HepG2 (cell line): Measurements from ENCODE around the gene TLE7.

Source experiments
- EZH2 ChIP-seq: conservative IDR thresholded peaks from 2 replicates; pipeline ENCODE4 v1.6.1; 2012; ENCODE audit warnings: mild to moderate bottlenecking, low read depth, low read length, moderate library complexity
- HNF4G ChIP-seq, 2 experiments: sonication (generic) in 1 of 2; formaldehyde crosslinking in 1 of 2; IDR thresholded peaks; 2 replicates each; pipeline versions ENCODE4 v1.4.0 to v1.6.1; 2011 to 2020; ENCODE audit warnings: borderline replicate concordance in 2 of 2, low read depth in 2 of 2, mild to moderate bottlenecking in 2 of 2, low read length in 1 of 2, missing genetic modification reagents in 1 of 2, moderate library complexity in 1 of 2
- NFYB ChIP-seq: sonication (generic); formaldehyde crosslinking; IDR thresholded peaks from 2 replicates; pipeline ENCODE4 v1.4.0; 2020; ENCODE audit warnings: missing genetic modification reagents
- POLR2A ChIP-seq, 2 experiments: IDR thresholded peaks; 2 replicates each; pipeline ENCODE4 v1.6.1; 2011; ENCODE audit warnings: low read depth in 2 of 2, low read length in 2 of 2, mild to moderate bottlenecking in 1 of 2, moderate library complexity in 1 of 2; ENCODE audit not compliant: insufficient read depth in 1 of 2
- SCMH1 ChIP-seq: sonication (generic); formaldehyde crosslinking; IDR thresholded peaks from 2 replicates; pipeline ENCODE4 v1.9.0; 2021; ENCODE audit warnings: missing genetic modification reagents, mild to moderate bottlenecking, borderline replicate concordance
- TP53 ChIP-seq: sonication (generic); formaldehyde crosslinking; conservative IDR thresholded peaks from 2 replicates; pipeline ENCODE4 v1.4.0; 2020; ENCODE audit warnings: missing genetic modification reagents
- ZNF207 ChIP-seq: fragments of 450-650 bp; IDR thresholded peaks from 2 replicates; pipeline ENCODE4 v1.6.1; 2016; ENCODE audit warnings: antibody characterized with exemption, borderline replicate concordance
- ZNF281 ChIP-seq: sonication (generic); formaldehyde crosslinking; IDR thresholded peaks from 2 replicates; pipeline ENCODE4 v1.4.0; 2020; ENCODE audit warnings: missing genetic modification reagents, borderline replicate concordance

DNA sequence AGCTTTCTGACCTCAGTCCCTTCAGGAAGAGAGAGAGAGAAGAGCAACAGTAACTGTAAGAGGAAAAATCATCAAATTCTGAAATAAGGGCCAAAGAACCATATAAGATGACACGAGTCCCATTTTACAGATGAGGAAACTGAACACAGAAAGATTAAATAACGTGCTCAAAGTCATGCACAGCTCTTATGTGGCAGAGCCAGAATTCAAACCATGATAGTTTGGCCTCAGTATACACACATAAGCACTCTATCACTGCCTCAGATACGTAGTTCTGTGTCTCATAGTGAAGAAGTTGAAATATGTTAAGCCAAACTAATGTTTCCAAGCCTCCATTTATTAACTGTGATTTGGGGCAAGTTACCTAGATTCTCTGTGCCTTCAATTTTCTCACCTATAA, 49.2 kb upstream of the TLE7 start:
- TF ChIP-seq HNF4G (IDR thresholded peaks at IDR 0.05; ENCODE audit: borderline replicate concordance, low read depth, low read length) (no peak), HNF4G (CRISPR knock-in tag; IDR thresholded peaks at IDR 0.05; ENCODE audit: borderline replicate concordance, low read depth) (no peak), ZNF207 (no peak), TP53 (no peak), POLR2A (IDR thresholded peaks at IDR 0.05; ENCODE audit: insufficient read depth in 1 of 2, low read depth in 2 of 2, low read length in 2 of 2) (no peak), NFYB (CRISPR knock-in tag) (no peak), SCMH1 (CRISPR knock-in tag) (no peak), EZH2 (no peak), ZNF281 (CRISPR knock-in tag) (no peak)
